HEK293 (cell line): Measurements from ENCODE around the gene CASP8.

Experiments
- FEZF1 ChIP-seq: fragments of 450-650 bp; formaldehyde crosslinking; IDR thresholded peaks from 2 replicates; pipeline ENCODE4 v1.5.1; 2016; ENCODE audit warnings: missing biosample characterization, missing genetic modification characterization
- KLF1 ChIP-seq: fragments of 450-650 bp; formaldehyde crosslinking; IDR thresholded peaks from 2 replicates; pipeline ENCODE4 v1.5.1; 2016; ENCODE audit warnings: missing biosample characterization, missing genetic modification characterization
- KLF10 ChIP-seq: fragments of 450-650 bp; IDR thresholded peaks from 2 replicates; pipeline ENCODE4 v1.5.1; 2018; ENCODE audit warnings: missing biosample characterization, mild to moderate bottlenecking, missing genetic modification characterization
- SP7 ChIP-seq: fragments of 450-650 bp; formaldehyde crosslinking; IDR thresholded peaks from 2 replicates; pipeline ENCODE4 v1.5.1; 2016; ENCODE audit warnings: missing biosample characterization, missing genetic modification characterization
- ZBTB1 ChIP-seq: fragments of 450-650 bp; formaldehyde crosslinking; IDR thresholded peaks from 2 replicates; pipeline ENCODE4 v1.5.1; 2016; ENCODE audit warnings: missing biosample characterization, missing genetic modification characterization
- ZFP69B ChIP-seq: fragments of 450-650 bp; formaldehyde crosslinking; IDR thresholded peaks from 2 replicates; pipeline ENCODE4 v1.5.1; 2016; ENCODE audit warnings: missing biosample characterization, missing genetic modification characterization
- ZNF112 ChIP-seq: fragments of 450-650 bp; formaldehyde crosslinking; IDR thresholded peaks from 2 replicates; pipeline ENCODE4 v1.5.0; 2017; ENCODE audit warnings: missing biosample characterization, missing genetic modification characterization
- ZNF138 ChIP-seq: fragments of 450-650 bp; formaldehyde crosslinking; IDR thresholded peaks from 2 replicates; pipeline ENCODE4 v1.5.1; 2016; ENCODE audit warnings: missing biosample characterization, missing genetic modification characterization, borderline replicate concordance
- ZNF140 ChIP-seq: fragments of 450-650 bp; formaldehyde crosslinking; IDR thresholded peaks from 2 replicates; pipeline ENCODE4 v1.5.1; 2016; ENCODE audit warnings: missing biosample characterization, missing genetic modification characterization
- ZNF155 ChIP-seq: fragments of 450-650 bp; formaldehyde crosslinking; IDR thresholded peaks from 2 replicates; pipeline ENCODE4 v1.5.1; 2016; ENCODE audit warnings: missing biosample characterization, missing genetic modification characterization
- ZNF157 ChIP-seq: fragments of 450-650 bp; formaldehyde crosslinking; IDR thresholded peaks from 2 replicates; pipeline ENCODE4 v1.5.1; 2016; ENCODE audit warnings: missing biosample characterization, missing genetic modification characterization
- ZNF341 ChIP-seq: fragments of 450-650 bp; formaldehyde crosslinking; IDR thresholded peaks from 2 replicates; pipeline ENCODE4; 2016; ENCODE audit warnings: low read depth, missing biosample characterization, missing genetic modification characterization
- ZNF366 ChIP-seq: fragments of 450-650 bp; formaldehyde crosslinking; conservative IDR thresholded peaks from 2 replicates; pipeline ENCODE4 v1.5.1; 2016; ENCODE audit warnings: missing biosample characterization, missing genetic modification characterization
- ZNF404 ChIP-seq: fragments of 450-650 bp; formaldehyde crosslinking; IDR thresholded peaks from 2 replicates; pipeline ENCODE4 v1.5.1; 2017; ENCODE audit warnings: missing biosample characterization, missing genetic modification characterization
- ZNF416 ChIP-seq: fragments of 450-650 bp; formaldehyde crosslinking; IDR thresholded peaks from 2 replicates; pipeline ENCODE4 v1.5.1; 2016; ENCODE audit warnings: missing biosample characterization, missing genetic modification characterization
- ZNF555 ChIP-seq: fragments of 450-650 bp; formaldehyde crosslinking; conservative IDR thresholded peaks from 2 replicates; pipeline ENCODE4 v1.5.1; 2017; ENCODE audit warnings: missing biosample characterization, mild to moderate bottlenecking, missing genetic modification characterization, inconsistent platforms
- ZNF560 ChIP-seq: fragments of 450-650 bp; formaldehyde crosslinking; IDR thresholded peaks from 2 replicates; pipeline ENCODE4 v1.5.1; 2017; ENCODE audit warnings: missing biosample characterization, missing genetic modification characterization, borderline replicate concordance
- ZNF600 ChIP-seq: fragments of 450-650 bp; formaldehyde crosslinking; IDR thresholded peaks from 2 replicates; pipeline ENCODE4 v1.5.1; 2016; ENCODE audit warnings: missing biosample characterization, missing genetic modification characterization
- ZNF677 ChIP-seq: fragments of 450-650 bp; IDR thresholded peaks from 2 replicates; pipeline ENCODE4 v1.5.0; 2018; ENCODE audit warnings: missing biosample characterization, mild to moderate bottlenecking, missing genetic modification characterization, moderate library complexity
- ZNF701 ChIP-seq: fragments of 450-650 bp; formaldehyde crosslinking; IDR thresholded peaks from 2 replicates; pipeline ENCODE4 v1.5.1; 2016; ENCODE audit warnings: missing biosample characterization, missing genetic modification characterization
- ZNF76 ChIP-seq: fragments of 450-650 bp; formaldehyde crosslinking; IDR thresholded peaks from 2 replicates; pipeline ENCODE4; 2016; ENCODE audit warnings: low read depth, missing biosample characterization, missing genetic modification characterization, borderline replicate concordance
- ZNF837 ChIP-seq: fragments of 450-650 bp; formaldehyde crosslinking; IDR thresholded peaks from 2 replicates; pipeline ENCODE4 v1.5.1; 2016; ENCODE audit warnings: missing biosample characterization, missing genetic modification characterization
- ZNF843 ChIP-seq: fragments of 450-650 bp; formaldehyde crosslinking; IDR thresholded peaks from 2 replicates; pipeline ENCODE4 v1.5.1; 2016; ENCODE audit warnings: missing biosample characterization, missing genetic modification characterization
- TF ChIP-seq, protein P1 (sequence below): fragments of 450-650 bp; formaldehyde crosslinking; IDR thresholded peaks from 2 replicates; pipeline ENCODE4 v1.5.1; 2016; ENCODE audit warnings: missing biosample characterization, missing genetic modification characterization
- TF ChIP-seq, protein P2 (sequence below): fragments of 450-650 bp; formaldehyde crosslinking; IDR thresholded peaks from 2 replicates; pipeline ENCODE4 v1.5.1; 2016; ENCODE audit warnings: missing biosample characterization, missing genetic modification characterization
- TF ChIP-seq, protein P3 (sequence below): fragments of 450-650 bp; formaldehyde crosslinking; IDR thresholded peaks from 2 replicates; pipeline ENCODE4 v1.5.1; 2016; ENCODE audit warnings: missing biosample characterization, missing genetic modification characterization
- TF ChIP-seq, protein P4 (sequence below): fragments of 450-650 bp; formaldehyde crosslinking; IDR thresholded peaks from 2 replicates; pipeline ENCODE4 v1.5.1; 2016; ENCODE audit warnings: missing biosample characterization, missing genetic modification characterization
- TF ChIP-seq, protein P5 (sequence below): fragments of 450-650 bp; formaldehyde crosslinking; IDR thresholded peaks from 2 replicates; pipeline ENCODE4 v1.5.1; 2016; ENCODE audit warnings: missing biosample characterization, missing genetic modification characterization
- TF ChIP-seq, protein P6 (sequence below): fragments of 450-650 bp; formaldehyde crosslinking; IDR thresholded peaks from 2 replicates; pipeline ENCODE4 v1.5.1; 2016; ENCODE audit warnings: missing biosample characterization, missing genetic modification characterization, borderline replicate concordance

The CASP8 gene

DNA sequence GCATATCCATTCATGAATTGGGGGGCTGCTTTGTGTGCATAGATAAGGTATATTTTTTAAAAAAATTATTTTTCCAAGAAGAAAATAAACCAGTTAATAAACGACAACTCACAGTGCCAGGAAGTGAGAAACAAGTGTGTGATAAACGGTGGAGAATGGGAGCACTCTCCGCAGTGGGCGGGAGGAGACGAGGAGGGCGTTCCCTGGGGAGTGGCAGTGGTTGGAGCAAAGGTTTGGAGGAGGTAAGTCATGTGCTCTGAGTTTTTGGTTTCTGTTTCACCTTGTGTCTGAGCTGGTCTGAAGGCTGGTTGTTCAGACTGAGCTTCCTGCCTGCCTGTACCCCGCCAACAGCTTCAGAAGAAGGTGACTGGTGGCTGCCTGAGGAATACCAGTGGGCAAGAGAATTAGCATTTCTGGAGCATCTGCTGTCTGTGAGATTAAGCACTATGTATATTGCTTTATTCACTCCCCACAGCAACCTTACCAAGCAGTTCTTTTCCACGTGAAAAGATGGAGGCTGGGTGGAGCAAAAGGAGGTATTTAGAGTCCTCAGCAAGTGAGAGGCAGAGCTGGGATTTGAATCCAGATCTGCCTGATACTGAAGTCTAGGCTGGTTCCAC is 27.0 kb upstream of the CASP8 start (continued):
- peak; percentile 52; the same call in 1 of the 2 replicates for TF ChIP-seq ZNF366 (tag by site-specific recombination)
- TF ChIP-seq FEZF1: no peak
- no peak for TF ChIP-seq ZNF341 (tag by site-specific recombination)
- TF ChIP-seq ZNF843: no peak
- TF ChIP-seq KLF10 (tag by site-specific recombination): peak; percentile 91
- no peak for TF ChIP-seq ZNF837 (tag by site-specific recombination)
- TF ChIP-seq, protein P1, sequence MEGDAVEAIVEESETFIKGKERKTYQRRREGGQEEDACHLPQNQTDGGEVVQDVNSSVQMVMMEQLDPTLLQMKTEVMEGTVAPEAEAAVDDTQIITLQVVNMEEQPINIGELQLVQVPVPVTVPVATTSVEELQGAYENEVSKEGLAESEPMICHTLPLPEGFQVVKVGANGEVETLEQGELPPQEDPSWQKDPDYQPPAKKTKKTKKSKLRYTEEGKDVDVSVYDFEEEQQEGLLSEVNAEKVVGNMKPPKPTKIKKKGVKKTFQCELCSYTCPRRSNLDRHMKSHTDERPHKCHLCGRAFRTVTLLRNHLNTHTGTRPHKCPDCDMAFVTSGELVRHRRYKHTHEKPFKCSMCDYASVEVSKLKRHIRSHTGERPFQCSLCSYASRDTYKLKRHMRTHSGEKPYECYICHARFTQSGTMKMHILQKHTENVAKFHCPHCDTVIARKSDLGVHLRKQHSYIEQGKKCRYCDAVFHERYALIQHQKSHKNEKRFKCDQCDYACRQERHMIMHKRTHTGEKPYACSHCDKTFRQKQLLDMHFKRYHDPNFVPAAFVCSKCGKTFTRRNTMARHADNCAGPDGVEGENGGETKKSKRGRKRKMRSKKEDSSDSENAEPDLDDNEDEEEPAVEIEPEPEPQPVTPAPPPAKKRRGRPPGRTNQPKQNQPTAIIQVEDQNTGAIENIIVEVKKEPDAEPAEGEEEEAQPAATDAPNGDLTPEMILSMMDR: no peak
- TF ChIP-seq, protein P2, sequence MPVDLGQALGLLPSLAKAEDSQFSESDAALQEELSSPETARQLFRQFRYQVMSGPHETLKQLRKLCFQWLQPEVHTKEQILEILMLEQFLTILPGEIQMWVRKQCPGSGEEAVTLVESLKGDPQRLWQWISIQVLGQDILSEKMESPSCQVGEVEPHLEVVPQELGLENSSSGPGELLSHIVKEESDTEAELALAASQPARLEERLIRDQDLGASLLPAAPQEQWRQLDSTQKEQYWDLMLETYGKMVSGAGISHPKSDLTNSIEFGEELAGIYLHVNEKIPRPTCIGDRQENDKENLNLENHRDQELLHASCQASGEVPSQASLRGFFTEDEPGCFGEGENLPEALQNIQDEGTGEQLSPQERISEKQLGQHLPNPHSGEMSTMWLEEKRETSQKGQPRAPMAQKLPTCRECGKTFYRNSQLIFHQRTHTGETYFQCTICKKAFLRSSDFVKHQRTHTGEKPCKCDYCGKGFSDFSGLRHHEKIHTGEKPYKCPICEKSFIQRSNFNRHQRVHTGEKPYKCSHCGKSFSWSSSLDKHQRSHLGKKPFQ (tag by site-specific recombination): no peak
- TF ChIP-seq ZNF76 (tag by site-specific recombination): no peak
- no peak for TF ChIP-seq ZNF138 (tag by site-specific recombination)
- TF ChIP-seq, protein P3, sequence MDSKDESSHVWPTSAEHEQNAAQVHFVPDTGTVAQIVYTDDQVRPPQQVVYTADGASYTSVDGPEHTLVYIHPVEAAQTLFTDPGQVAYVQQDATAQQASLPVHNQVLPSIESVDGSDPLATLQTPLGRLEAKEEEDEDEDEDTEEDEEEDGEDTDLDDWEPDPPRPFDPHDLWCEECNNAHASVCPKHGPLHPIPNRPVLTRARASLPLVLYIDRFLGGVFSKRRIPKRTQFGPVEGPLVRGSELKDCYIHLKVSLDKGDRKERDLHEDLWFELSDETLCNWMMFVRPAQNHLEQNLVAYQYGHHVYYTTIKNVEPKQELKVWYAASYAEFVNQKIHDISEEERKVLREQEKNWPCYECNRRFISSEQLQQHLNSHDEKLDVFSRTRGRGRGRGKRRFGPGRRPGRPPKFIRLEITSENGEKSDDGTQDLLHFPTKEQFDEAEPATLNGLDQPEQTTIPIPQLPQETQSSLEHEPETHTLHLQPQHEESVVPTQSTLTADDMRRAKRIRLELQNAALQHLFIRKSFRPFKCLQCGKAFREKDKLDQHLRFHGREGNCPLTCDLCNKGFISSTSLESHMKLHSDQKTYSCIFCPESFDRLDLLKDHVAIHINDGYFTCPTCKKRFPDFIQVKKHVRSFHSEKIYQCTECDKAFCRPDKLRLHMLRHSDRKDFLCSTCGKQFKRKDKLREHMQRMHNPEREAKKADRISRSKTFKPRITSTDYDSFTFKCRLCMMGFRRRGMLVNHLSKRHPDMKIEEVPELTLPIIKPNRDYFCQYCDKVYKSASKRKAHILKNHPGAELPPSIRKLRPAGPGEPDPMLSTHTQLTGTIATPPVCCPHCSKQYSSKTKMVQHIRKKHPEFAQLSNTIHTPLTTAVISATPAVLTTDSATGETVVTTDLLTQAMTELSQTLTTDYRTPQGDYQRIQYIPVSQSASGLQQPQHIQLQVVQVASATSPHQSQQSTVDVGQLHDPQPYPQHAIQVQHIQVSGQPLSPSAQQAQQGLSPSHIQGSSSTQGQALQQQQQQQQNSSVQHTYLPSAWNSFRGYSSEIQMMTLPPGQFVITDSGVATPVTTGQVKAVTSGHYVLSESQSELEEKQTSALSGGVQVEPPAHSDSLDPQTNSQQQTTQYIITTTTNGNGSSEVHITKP (tag by site-specific recombination): no peak
- TF ChIP-seq ZNF701 (tag by site-specific recombination): no peak
- no peak for TF ChIP-seq ZNF140 (tag by site-specific recombination)
- no peak for TF ChIP-seq ZNF155
- no peak for TF ChIP-seq ZBTB1 (tag by site-specific recombination)
- no peak for TF ChIP-seq ZNF416 (tag by site-specific recombination)
- TF ChIP-seq ZNF555: no peak
- TF ChIP-seq SP7 (tag by site-specific recombination): peak; percentile 30; the same call in 1 of the 2 replicates
- no peak for TF ChIP-seq ZNF157
- peak; percentile 43 for TF ChIP-seq ZNF600 (tag by site-specific recombination)
- peak; percentile 76; the same call in 1 of the 2 replicates for TF ChIP-seq KLF1 (tag by site-specific recombination)
- TF ChIP-seq, protein P4, sequence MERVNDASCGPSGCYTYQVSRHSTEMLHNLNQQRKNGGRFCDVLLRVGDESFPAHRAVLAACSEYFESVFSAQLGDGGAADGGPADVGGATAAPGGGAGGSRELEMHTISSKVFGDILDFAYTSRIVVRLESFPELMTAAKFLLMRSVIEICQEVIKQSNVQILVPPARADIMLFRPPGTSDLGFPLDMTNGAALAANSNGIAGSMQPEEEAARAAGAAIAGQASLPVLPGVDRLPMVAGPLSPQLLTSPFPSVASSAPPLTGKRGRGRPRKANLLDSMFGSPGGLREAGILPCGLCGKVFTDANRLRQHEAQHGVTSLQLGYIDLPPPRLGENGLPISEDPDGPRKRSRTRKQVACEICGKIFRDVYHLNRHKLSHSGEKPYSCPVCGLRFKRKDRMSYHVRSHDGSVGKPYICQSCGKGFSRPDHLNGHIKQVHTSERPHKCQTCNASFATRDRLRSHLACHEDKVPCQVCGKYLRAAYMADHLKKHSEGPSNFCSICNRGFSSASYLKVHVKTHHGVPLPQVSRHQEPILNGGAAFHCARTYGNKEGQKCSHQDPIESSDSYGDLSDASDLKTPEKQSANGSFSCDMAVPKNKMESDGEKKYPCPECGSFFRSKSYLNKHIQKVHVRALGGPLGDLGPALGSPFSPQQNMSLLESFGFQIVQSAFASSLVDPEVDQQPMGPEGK: no peak
- TF ChIP-seq ZNF677: no peak
- TF ChIP-seq ZNF404 (tag by site-specific recombination): no peak
- TF ChIP-seq ZFP69B (tag by site-specific recombination): no peak
- no peak for TF ChIP-seq ZNF560 (tag by site-specific recombination)
- TF ChIP-seq, protein P5, sequence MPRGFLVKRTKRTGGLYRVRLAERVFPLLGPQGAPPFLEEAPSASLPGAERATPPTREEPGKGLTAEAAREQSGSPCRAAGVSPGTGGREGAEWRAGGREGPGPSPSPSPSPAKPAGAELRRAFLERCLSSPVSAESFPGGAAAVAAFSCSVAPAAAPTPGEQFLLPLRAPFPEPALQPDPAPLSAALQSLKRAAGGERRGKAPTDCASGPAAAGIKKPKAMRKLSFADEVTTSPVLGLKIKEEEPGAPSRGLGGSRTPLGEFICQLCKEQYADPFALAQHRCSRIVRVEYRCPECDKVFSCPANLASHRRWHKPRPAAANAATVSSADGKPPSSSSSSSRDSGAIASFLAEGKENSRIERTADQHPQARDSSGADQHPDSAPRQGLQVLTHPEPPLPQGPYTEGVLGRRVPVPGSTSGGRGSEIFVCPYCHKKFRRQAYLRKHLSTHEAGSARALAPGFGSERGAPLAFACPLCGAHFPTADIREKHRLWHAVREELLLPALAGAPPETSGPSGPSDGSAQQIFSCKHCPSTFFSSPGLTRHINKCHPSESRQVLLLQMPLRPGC (tag by site-specific recombination): no peak
- no peak for TF ChIP-seq ZNF112 (tag by site-specific recombination)
- TF ChIP-seq, protein P6, sequence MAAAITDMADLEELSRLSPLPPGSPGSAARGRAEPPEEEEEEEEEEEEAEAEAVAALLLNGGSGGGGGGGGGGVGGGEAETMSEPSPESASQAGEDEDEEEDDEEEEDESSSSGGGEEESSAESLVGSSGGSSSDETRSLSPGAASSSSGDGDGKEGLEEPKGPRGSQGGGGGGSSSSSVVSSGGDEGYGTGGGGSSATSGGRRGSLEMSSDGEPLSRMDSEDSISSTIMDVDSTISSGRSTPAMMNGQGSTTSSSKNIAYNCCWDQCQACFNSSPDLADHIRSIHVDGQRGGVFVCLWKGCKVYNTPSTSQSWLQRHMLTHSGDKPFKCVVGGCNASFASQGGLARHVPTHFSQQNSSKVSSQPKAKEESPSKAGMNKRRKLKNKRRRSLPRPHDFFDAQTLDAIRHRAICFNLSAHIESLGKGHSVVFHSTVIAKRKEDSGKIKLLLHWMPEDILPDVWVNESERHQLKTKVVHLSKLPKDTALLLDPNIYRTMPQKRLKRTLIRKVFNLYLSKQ (tag by site-specific recombination): no peak
